Measurements from ENCODE around the gene INTS7. TPM values are rescaled to one million over a fixed set of nuclear protein-coding genes. Genes with fewer than 3 reads are reported as not detected.

INTS7 gene
- total and polyA plus RNA-seq, 9 of the 15 experiments (the other 6 are each of a cell fraction or from before 2014, with no cell fraction given), result 27.3 to 68.4 (median 40.4) TPM

GRCh38 chr1:211944733-211945500 is 90.4 kb downstream of the INTS7 start:
- DNase-seq (ENCODE audit: extremely low read depth in 1 of 4, low spot score in 3 of 4), result no peak
- CTCF ChIA-PET (ENCODE audit: low intra/inter-chr PET ratio), result interaction anchor here (0.8 to 1.9 kb wide), 3 partner anchors 115 to 246 kb away, joined by 4 to 17 read pairs (median 7); no protein-coding TSS in a partner anchor
- WGBS (ENCODE audit: insufficient coverage, low coverage, missing lambda C conversion rate), result 84% methylated on average over 10 of the region's 10 CpGs
- H3K4me3 ChIP-seq, result no peak overlapping the region
- peak; percentile 44; the same call in 2 of the 3 replicates for ATAC-seq
- no peak overlapping the region for H3K4me2 ChIP-seq (ENCODE audit: insufficient read depth, low read length)
- H3K27me3 ChIP-seq (ENCODE audit: control insufficient read depth in 2 of 2, insufficient read depth in 2 of 2, low read length in 2 of 2), result no peaks in the 10 kb centered on the region
- H2AFZ ChIP-seq (ENCODE audit: low read depth, low read length), result no peak overlapping the region
- no peak overlapping the region for H3K9ac ChIP-seq (ENCODE audit: insufficient read depth in 1 of 2, low read depth in 2 of 2, low read length in 2 of 2)
- H3K27ac ChIP-seq (ENCODE audit: extremely low read depth, low read depth, low read length), result no peak overlapping the region
- FAIRE-seq, result no peak
- no peaks in the 10 kb centered on the region for H3K79me2 ChIP-seq (ENCODE audit: control insufficient read depth, insufficient read depth, low read length)
- no peaks in the 10 kb centered on the region for H3K9me3 ChIP-seq (replicated peaks; ENCODE audit: control insufficient read depth, insufficient read depth, low read depth, low read length)
- H3K4me1 ChIP-seq (replicated peaks in 1 of 2; ENCODE audit: control insufficient read depth in 2 of 2, insufficient read depth in 2 of 2, low read length in 2 of 2), result no peaks in the 10 kb centered on the region
- H3K36me3 ChIP-seq (ENCODE audit: control insufficient read depth, insufficient read depth, low read length), result peaks cover 60% of the 10 kb centered on the region; the same call in 2 of the 3 replicates
- BruUV-seq (replicated peaks), result no TSS peak
- intact Hi-C loops (cut with micrococcal nuclease) (no loop called here), in situ Hi-C loops (cut with MboI) (no loop called here)
- POLR2A ChIA-PET, result interaction anchor here (0.6 to 1.0 kb wide), 5 partner anchors 10 to 15 kb away, joined by 3 read pairs; no protein-coding TSS in a partner anchor
- H4K20me1 ChIP-seq (replicated peaks; ENCODE audit: control insufficient read depth, insufficient read depth, low read length), result no peaks in the 10 kb centered on the region
- H3K9me1 ChIP-seq (ENCODE audit: control insufficient read depth, insufficient read depth, low read length), result no peaks in the 10 kb centered on the region
- peak; percentile 35 to 53 (median 41); a peak in 4 of 6 replicates for TF ChIP-seq CTCF (IDR thresholded peaks at IDR 0.05 in 2 of 3, conservative IDR thresholded peaks at IDR 0.05 in 1 of 3; ENCODE audit: insufficient read depth in 2 of 3, low read depth in 1 of 3, low read length in 3 of 3)
- no peak for TF ChIP-seq E2F4 (CRISPR knock-in tag; IDR thresholded peaks at IDR 0.05; ENCODE audit: low read depth)
- TF ChIP-seq XRCC3 (IDR thresholded peaks at IDR 0.05), result no peak
- no peak for TF ChIP-seq SNRNP70 (optimal IDR thresholded peaks at IDR 0.05; ENCODE audit: low read depth, low read length)
- peak; percentile 32; the same call in 1 of the 2 replicates for TF ChIP-seq DEAF1 (CRISPR knock-in tag; IDR thresholded peaks at IDR 0.05)
- TF ChIP-seq HDAC3 (IDR thresholded peaks at IDR 0.05; ENCODE audit: borderline replicate concordance, partially characterized antibody), result no peak
- no peak for TF ChIP-seq EZH2 (IDR thresholded peaks at IDR 0.05; ENCODE audit: borderline replicate concordance, low read depth, low read length)
- TF ChIP-seq GTF2B (IDR thresholded peaks at IDR 0.05; ENCODE audit: extremely low read depth, insufficient read length), result no peak
- TF ChIP-seq JUND (IDR thresholded peaks at IDR 0.05; ENCODE audit: borderline replicate concordance, low read depth, low read length), result no peak
- TF ChIP-seq JUND (tag; IDR thresholded peaks at IDR 0.05; ENCODE audit: borderline replicate concordance, low read depth, low read length), result no peak

Data from K562 (cell line).